RWPE1 (cell line): Measurements from ENCODE around the gene THSD4.

Experiments
- CTCF ChIA-PET: fragments of 350-600 bp; sonication (Branson Sonifier 250); formaldehyde crosslinking; extraction: SDS; loops from one replicate; lab custom pipeline; 2021; lab: Yijun Ruan, JAX
- POLR2A ChIA-PET: fragments of 400-600 bp; formaldehyde crosslinking; extraction: SDS; loops from one replicate; lab custom pipeline; 2020; ENCODE audit warnings: antibody characterized with exemption; ENCODE audit not compliant: low non-redundant PET; lab: Yijun Ruan, JAX
- DNase-seq: peaks from one replicate; pipeline ENCODE4 v3.0.0; 2012; ENCODE audit warnings: low spot score
- H3K27ac ChIP-seq: fragments of 450-650 bp; 2 replicates; pipeline ENCODE4 v1.5.1; 2017
- CTCF ChIP-seq: fragments of 450-650 bp; conservative IDR thresholded peaks from 2 replicates; pipeline ENCODE4 v1.5.1; 2017; ENCODE audit warnings: low read depth, mild to moderate bottlenecking

Gene THSD4

GRCh38 chr15:71599418-71600151 is 484.3 kb downstream of the THSD4 start:
- CTCF ChIA-PET = interaction anchor here (0.6 kb wide), 1 partner anchor 9 kb away, joined by 3 read pairs; no protein-coding TSS in a partner anchor
- POLR2A ChIA-PET = no interaction called here
- no peak overlapping the region for H3K27ac ChIP-seq
- no peak for TF ChIP-seq CTCF
- DNase-seq = no peak

- no peak for TF ChIP-seq CTCF
- no peak for DNase-seq
- ChIA-PET POLR2A (no interaction called here), CTCF (interaction anchor here (0.6 kb wide), 1 partner anchor 9 kb away, joined by 3 read pairs; no protein-coding TSS in a partner anchor)
- H3K27ac ChIP-seq = no peak overlapping the region
Measured at GRCh38 chr15:71600237-71600636, 485.0 kb downstream of the THSD4 start.

DNA sequence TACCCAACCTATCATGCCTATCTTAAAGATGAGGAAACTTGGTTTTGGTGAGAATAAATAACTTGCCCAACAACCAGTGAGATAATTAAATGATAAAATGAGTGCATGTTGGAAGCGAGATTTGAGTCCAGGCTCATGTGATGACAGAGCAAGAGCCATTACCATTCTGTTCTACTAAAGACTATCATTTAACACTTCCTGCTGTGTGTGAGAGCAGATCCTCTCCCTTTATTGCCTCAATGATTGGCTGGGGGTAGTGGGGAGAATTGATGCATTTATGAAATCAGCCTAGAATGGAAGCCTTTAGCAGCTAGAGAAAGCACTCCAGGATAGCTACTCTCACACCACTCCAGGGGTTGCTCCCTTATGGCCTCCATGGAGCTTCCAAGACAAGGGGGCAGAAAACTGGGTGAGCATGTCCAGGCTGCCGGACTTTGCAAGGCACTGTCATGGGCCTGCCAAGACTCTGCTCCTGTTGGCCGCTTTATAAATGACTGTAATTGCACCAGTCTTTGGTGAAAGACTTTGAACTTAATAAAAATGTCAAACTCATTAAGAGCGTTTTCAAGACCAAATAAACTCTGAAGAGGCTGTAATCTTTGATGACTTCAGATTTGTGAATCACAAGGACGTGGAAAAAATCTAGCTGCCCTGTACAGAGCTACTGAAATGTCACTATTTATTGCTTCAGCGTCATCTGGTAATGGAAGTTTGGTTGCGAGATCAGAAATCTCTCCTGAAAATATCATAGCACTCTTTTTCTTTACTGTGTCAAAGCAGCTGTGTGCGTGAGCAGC is 486.0 kb downstream of the THSD4 start:
- DNase-seq = no peak
- CTCF ChIA-PET = interaction anchor here (0.6 to 1.1 kb wide), 2 partner anchors 31 to 96 kb away, joined by 3 read pairs; no protein-coding TSS in a partner anchor
- H3K27ac ChIP-seq = no peak overlapping the region
- POLR2A ChIA-PET = no interaction called here
- TF ChIP-seq CTCF = no peak

GRCh38 chr15:71603379-71603778 is 488.1 kb downstream of the THSD4 start:
- H3K27ac ChIP-seq = no peak overlapping the region
- TF ChIP-seq CTCF = no peak
- POLR2A ChIA-PET = no interaction called here
- CTCF ChIA-PET = no interaction called here
- no peak for DNase-seq

DNA sequence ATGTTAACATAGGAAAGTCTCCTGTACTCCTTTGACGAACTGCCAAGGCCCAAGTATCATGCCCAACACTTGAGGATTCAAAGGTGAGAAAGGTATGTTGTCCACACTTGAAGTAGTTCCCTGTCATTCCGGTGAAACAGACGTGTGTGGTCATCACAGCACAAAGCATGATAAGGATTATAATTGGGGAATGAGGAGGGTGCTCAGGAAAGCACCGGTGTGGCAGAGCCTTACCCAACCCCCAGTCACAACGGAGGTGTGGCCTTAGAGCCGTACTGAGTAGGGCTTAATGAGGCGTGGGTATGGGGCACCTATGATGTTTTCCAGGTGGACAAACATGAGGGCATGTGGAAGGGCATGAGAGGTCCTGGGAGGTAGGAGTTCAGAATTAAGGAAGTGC is 492.1 kb downstream of the THSD4 start:
- no peak overlapping the region for H3K27ac ChIP-seq
- CTCF ChIA-PET = interaction anchor here (0.6 kb wide), 1 partner anchor 29 kb away, joined by 3 read pairs; no protein-coding TSS in a partner anchor
- DNase-seq = no peak
- no peak for TF ChIP-seq CTCF
- POLR2A ChIA-PET = no interaction called here

GRCh38 chr15:71610728-71611552 is 495.7 kb downstream of the THSD4 start:
- no peak for DNase-seq
- CTCF ChIA-PET = interaction anchor here (0.6 kb wide), 1 partner anchor 79 kb away, joined by 3 read pairs; no protein-coding TSS in a partner anchor
- POLR2A ChIA-PET = no interaction called here
- TF ChIP-seq CTCF = no peak
- H3K27ac ChIP-seq = no peak overlapping the region
